Ovary (tissue), 9 donors: Measurements from ENCODE around the gene GNPAT. TPM values are rescaled to one million over a fixed set of nuclear protein-coding genes. Genes with fewer than 3 reads are reported as not detected.

Experiments used
- DNase-seq, 5 donors: peaks; one replicate each; pipeline ENCODE4 v3.0.0-alpha.2; 2019 to 2020
- H3K27ac ChIP-seq, 2 donors: fragments of 200-600 bp; one replicate each; pipeline versions ENCODE4 v1.5.1 to v1.8.0; 2019 to 2022
- H3K27me3 ChIP-seq: fragments of 200-600 bp; one replicate; pipeline ENCODE4 v1.8.0; 2022
- H3K36me3 ChIP-seq: fragments of 200-600 bp; sonication (generic); one replicate; pipeline ENCODE4 v1.5.1; 2019
- H3K4me1 ChIP-seq: one replicate; pipeline ENCODE4 v1.8.1; 2013; ENCODE audit warnings: mild to moderate bottlenecking, moderate library complexity; ENCODE audit not compliant: insufficient read depth
- H3K4me3 ChIP-seq: fragments of 200-600 bp; sonication (generic); one replicate; pipeline ENCODE4 v1.5.1; 2017
- H3K9me3 ChIP-seq, 2 donors: fragments of 200-600 bp in 1 of 2; sonication (generic) in 1 of 2; one replicate each; pipeline versions ENCODE4 v1.5.1 to v1.8.1; 2013 to 2019; ENCODE audit warnings: mild to moderate bottlenecking in 1 of 2, moderate library complexity in 1 of 2
- EP300 ChIP-seq: sonication (generic); formaldehyde crosslinking; IDR thresholded peaks from one replicate; pipeline ENCODE4 v1.6.1; 2017; ENCODE audit warnings: antibody characterized with exemption
- POLR2A ChIP-seq: fragments of 450-650 bp; IDR thresholded peaks from one replicate; pipeline ENCODE4 v1.6.1; 2017; ENCODE audit warnings: antibody characterized with exemption, mild to moderate bottlenecking, moderate library complexity
- WGBS, 3 donors: extraction: QIAGEN DNeasy Blood & Tissue Kit in 1 of 3; methylation state at CpG; one replicate each; pipeline versions ENCODE4 v1.1.5 to v1.1.7; 2013 to 2017; 5-methylcytosine and 5-hydroxymethylcytosine counted together
- intact Hi-C, 4 donors: fragments of 100-400 bp; cut with DNase I; formaldehyde crosslinking; loops; one replicate each; pipeline versions ENCODE4 v1.11.0 to v1.15.1; 2022 to 2023
- polyA plus RNA-seq, 2 donors: library from polyadenylated mRNA; stranded (reverse); fragments of 200-250 nt in 1 of 2; fragments of 350-450 nt in 1 of 2; fragmentation: Illumina TruSeq in 1 of 2; extraction: RNeasy Lipid Tissue Mini Kit (QIAGEN cat#74804) in 1 of 2; gene quantifications; one replicate each; pipeline ENCODE4 v1.2.3, GENCODE V29; 2013 to 2014
- total RNA-seq, 7 donors: library from RNA; depleted of rRNA in 2 of 7; stranded (reverse); fragments of >200 nt in 2 of 7; fragmentation: NEBNext Ultra II Directional in 3 of 7; extraction: Animal tissue kit (Norgen Biotek cat#: 25700) in 3 of 7; gene quantifications; one replicate each; pipeline versions ENCODE4 v1.1.0 to v1.2.4, GENCODE V29; 2016 to 2023
- TF ChIP-seq, protein P1 (sequence below), 3 donors: fragments of 450-650 bp in 2 of 3; fragments of 200-600 bp in 1 of 3; IDR thresholded peaks; one replicate each; pipeline versions ENCODE4 v1.5.1 to v1.8.0; 2016 to 2022; ENCODE audit warnings: antibody characterized with exemption in 3 of 3, mild to moderate bottlenecking in 1 of 3
- donor health status: DM: no; HTN: no; CAD: no; lungs with moderate emphysema.
- donor health status: DM: no; HTN: no; CAD: no.
- donor health status: Bipolar disorder and iron deficiency.
- donor health status: DM: yes; HTN: yes; CAD: no.
- donor health status: DM: no; HTN: no; CAD: no.
- donor health status: DM: yes; HTN: yes; CAD: no.

The GNPAT gene
- total and polyA plus RNA-seq, 9 donors, result 22.5 to 35.3 (median 30.2) TPM

DNA sequence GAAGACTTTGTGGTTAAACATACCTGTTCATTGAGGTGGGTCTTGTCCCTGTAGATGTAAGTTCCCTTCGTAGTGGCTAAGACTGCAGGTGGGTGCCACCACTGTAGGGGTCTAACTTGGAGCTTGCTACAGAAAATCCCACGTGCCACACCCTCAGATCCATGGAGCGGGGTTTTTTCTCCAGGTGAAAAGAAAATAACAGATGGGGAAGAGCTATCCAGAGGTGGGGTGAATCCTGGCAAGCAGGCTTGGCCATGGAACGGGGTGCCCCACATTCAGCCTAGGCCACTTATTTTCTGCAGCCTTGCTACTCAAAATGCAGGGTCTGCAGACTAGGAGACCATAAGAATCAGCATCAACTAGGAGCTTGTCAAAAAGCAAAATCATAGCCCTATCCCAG lies 72.6 kb downstream of the GNPAT start:
- Histone ChIP-seq H3K4me1 (no peaks in the 10 kb centered on the region), H3K27me3 (no peaks in the 10 kb centered on the region), H3K36me3 (no peaks in the 10 kb centered on the region), H3K4me3 (no peak overlapping the region), H3K9me3 (no peaks in the 10 kb centered on the region), H3K27ac (no peak overlapping the region)
- intact Hi-C loops, result no loop called here
- DNase-seq, result no peak
- no peak for TF ChIP-seq POLR2A
- TF ChIP-seq, protein P1, sequence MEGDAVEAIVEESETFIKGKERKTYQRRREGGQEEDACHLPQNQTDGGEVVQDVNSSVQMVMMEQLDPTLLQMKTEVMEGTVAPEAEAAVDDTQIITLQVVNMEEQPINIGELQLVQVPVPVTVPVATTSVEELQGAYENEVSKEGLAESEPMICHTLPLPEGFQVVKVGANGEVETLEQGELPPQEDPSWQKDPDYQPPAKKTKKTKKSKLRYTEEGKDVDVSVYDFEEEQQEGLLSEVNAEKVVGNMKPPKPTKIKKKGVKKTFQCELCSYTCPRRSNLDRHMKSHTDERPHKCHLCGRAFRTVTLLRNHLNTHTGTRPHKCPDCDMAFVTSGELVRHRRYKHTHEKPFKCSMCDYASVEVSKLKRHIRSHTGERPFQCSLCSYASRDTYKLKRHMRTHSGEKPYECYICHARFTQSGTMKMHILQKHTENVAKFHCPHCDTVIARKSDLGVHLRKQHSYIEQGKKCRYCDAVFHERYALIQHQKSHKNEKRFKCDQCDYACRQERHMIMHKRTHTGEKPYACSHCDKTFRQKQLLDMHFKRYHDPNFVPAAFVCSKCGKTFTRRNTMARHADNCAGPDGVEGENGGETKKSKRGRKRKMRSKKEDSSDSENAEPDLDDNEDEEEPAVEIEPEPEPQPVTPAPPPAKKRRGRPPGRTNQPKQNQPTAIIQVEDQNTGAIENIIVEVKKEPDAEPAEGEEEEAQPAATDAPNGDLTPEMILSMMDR (IDR thresholded peaks at IDR 0.05), result no peak
- no peak for TF ChIP-seq EP300
- WGBS, 3 donors, result 85 to 87% (median 86%) methylated on average over 4 of the region's 4 CpGs

DNA sequence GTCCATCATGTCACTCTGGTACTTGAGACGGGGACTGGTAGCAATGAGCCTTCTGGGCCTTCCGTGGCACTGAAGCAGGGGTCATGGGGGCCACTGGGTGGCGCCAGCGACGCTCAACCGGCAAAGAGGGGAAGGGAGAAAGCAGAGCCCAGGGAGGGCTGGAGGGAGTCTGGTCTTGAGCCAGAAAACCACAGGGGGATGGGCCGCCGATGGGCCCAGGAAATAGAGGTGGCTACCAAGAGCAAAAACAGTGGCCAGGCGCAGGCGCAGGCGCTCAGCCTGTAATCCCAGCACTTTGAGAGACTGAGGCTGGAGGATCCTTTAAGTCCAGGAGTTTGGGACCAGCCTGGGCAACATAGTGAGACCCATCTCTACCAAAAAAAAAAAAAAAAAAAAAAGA lies 74.9 kb downstream of the GNPAT start:
- no peaks in the 10 kb centered on the region for H3K9me3 ChIP-seq
- DNase-seq, result no peak
- 41 to 44% (median 41%) methylated on average over 11 of the region's 11 CpGs for WGBS, 3 donors
- H3K27ac ChIP-seq, result no peak overlapping the region
- intact Hi-C loops, result no loop called here
- no peak overlapping the region for H3K4me3 ChIP-seq
- no peaks in the 10 kb centered on the region for H3K36me3 ChIP-seq
- TF ChIP-seq POLR2A (no peak), EP300 (no peak)
- TF ChIP-seq, protein P1 (IDR thresholded peaks at IDR 0.05), result no peak
- no peaks in the 10 kb centered on the region for H3K27me3 ChIP-seq
- no peaks in the 10 kb centered on the region for H3K4me1 ChIP-seq

DNA sequence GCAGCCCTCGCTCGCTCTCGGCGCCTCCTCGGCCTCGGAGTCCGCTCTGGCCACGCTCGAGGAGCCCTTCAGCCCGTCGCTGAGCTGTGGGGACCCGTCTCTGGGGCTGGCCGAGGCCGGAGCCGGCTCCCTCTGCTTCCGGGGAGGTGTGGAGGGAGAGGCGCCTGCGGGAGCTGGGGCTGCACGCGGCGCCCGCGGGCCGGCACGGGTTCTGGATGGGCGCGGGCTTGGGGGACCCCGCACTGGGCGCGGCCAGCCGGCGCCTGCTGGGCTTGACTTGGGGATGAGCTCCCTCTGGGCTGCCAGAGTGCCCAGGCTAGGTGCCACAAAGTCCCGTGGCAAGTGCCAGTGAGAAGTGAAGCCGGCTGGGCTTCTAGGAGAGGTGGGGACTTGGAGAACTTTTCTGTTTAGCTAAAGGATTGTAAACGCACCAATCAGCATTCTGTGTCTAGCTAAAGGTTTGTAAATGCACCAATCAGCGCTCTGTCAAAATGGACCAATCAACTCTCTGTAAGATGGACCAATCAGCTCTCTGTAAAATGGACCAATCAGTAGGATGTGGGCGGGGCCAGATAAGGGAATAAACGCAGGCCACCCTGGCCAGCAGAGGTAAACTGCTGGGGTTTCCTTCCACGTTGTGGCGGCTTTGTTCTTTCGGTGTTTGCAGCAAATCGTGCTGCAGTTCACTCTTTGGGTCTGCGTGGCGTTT lies 76.4 kb downstream of the GNPAT start:
- no peak overlapping the region for H3K27ac ChIP-seq
- H3K4me1 ChIP-seq, result no peaks in the 10 kb centered on the region
- intact Hi-C loops, result no loop called here
- TF ChIP-seq POLR2A, result no peak
- H3K4me3 ChIP-seq, result no peak overlapping the region
- H3K36me3 ChIP-seq, result no peaks in the 10 kb centered on the region
- WGBS, 3 donors, result 94 to 95% (median 95%) methylated on average over 39 to 44 of the region's 44 CpGs
- H3K9me3 ChIP-seq, result no peaks in the 10 kb centered on the region
- H3K27me3 ChIP-seq, result no peaks in the 10 kb centered on the region
- DNase-seq, result no peak

DNA sequence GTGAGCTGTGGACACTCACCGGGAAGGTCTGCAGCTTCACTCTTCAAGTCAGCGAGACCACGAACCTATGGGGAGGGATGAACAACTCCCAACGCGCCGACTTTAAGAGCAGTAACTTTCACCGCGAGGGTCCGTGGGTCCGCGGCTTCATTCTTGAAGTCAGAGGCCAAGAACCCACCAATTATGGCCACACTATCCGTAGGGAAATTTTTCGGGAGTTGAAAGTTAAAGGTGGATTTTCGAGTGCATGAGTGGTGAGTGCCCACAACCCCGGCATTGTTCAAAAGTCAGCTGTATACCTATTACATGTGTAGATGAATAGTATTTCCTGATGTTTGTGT lies 77.0 kb downstream of the GNPAT start:
- H3K4me3 ChIP-seq, result no peak overlapping the region
- H3K27me3 ChIP-seq, result no peaks in the 10 kb centered on the region
- no peaks in the 10 kb centered on the region for H3K4me1 ChIP-seq
- H3K27ac ChIP-seq, result no peak overlapping the region
- TF ChIP-seq POLR2A (no peak), EP300 (no peak)
- TF ChIP-seq, protein P1 (IDR thresholded peaks at IDR 0.05), result no peak
- no peaks in the 10 kb centered on the region for H3K36me3 ChIP-seq
- intact Hi-C loops, result no loop called here
- DNase-seq, result no peak
- H3K9me3 ChIP-seq, result no peaks in the 10 kb centered on the region
- WGBS, 3 donors, result 94 to 97% (median 96%) methylated on average over 15 of the region's 15 CpGs

DNA sequence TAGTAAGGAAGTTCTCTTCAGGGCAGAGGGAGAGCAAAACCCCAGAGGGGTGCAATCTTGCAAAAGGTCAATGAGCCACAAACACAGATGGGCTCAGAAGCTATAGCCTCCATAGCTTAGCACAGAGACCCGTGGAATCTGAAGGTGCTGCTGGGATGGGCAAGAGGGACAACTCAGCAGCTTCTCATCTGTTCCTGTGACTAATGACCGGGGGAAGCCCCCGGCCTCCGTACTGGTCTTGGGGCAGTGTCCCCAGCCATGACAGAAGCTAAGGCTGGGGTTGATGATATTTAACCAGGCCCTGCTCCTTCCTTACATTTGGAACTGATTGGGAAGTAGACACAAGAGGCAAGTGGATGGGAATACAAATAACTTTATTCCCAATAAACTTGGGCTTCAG lies 77.6 kb downstream of the GNPAT start:
- no peak for TF ChIP-seq POLR2A
- TF ChIP-seq EP300, result no peak
- TF ChIP-seq, protein P1 (IDR thresholded peaks at IDR 0.05), result no peak
- H3K27me3 ChIP-seq, result no peaks in the 10 kb centered on the region
- 87 to 94% (median 91%) methylated on average over 4 of the region's 4 CpGs for WGBS, 3 donors
- H3K9me3 ChIP-seq, result no peaks in the 10 kb centered on the region
- no peak for DNase-seq
- no peak overlapping the region for H3K4me3 ChIP-seq
- H3K36me3 ChIP-seq, result no peaks in the 10 kb centered on the region
- H3K4me1 ChIP-seq, result no peaks in the 10 kb centered on the region
- H3K27ac ChIP-seq, result no peak overlapping the region
- intact Hi-C loops, result no loop called here
